Kidney capillary endothelial cell (primary cell): ENCODE data around the gene CIROP.

Experiments used
- DNase-seq: peaks from one replicate; pipeline ENCODE4 v3.0.0-alpha.2; 2018; ENCODE audit warnings: low spot score

CIROP gene

GRCh38 chr14:23104591-23105347, at the start of gene CIROP:
CIROP (minus strand) TSS chr14:23104989; CDS start chr14:23104920, 69 bp downstream.
- no peak for DNase-seq

GRCh38 chr14:23153851-23154796, 49.3 kb upstream of the CIROP start:
- no peak for DNase-seq

GRCh38 chr14:23151342-23151741, 46.6 kb upstream of the CIROP start:
- DNase-seq, result no peak

- DNase-seq, result no peak
Measured at GRCh38 chr14:23149745-23150144, 45.0 kb upstream of the CIROP start.

GRCh38 chr14:23148591-23149249, 43.9 kb upstream of the CIROP start:
- no peak for DNase-seq

GRCh38 chr14:23147676-23148075, 42.9 kb upstream of the CIROP start:
- DNase-seq, result no peak

GRCh38 chr14:23146980-23147379, 42.2 kb upstream of the CIROP start:
- no peak for DNase-seq

- no peak for DNase-seq
Measured at GRCh38 chr14:23146351-23146910, 41.6 kb upstream of the CIROP start.

GRCh38 chr14:23145794-23146350, 41.1 kb upstream of the CIROP start:
- DNase-seq, result no peak

- DNase-seq, result no peak
Measured at GRCh38 chr14:23143911-23144310, 39.1 kb upstream of the CIROP start.

- no peak for DNase-seq
Measured at GRCh38 chr14:23142826-23143225, 38.0 kb upstream of the CIROP start.

- no peak for DNase-seq
Measured at GRCh38 chr14:23141706-23142444, 37.1 kb upstream of the CIROP start.

- DNase-seq, result no peak
Measured at GRCh38 chr14:23140371-23140770, 35.6 kb upstream of the CIROP start.

GRCh38 chr14:23139874-23140273, 35.1 kb upstream of the CIROP start:
- DNase-seq, result no peak

- no peak for DNase-seq
Measured at GRCh38 chr14:23137813-23138535, 33.2 kb upstream of the CIROP start.

GRCh38 chr14:23137192-23137812, 32.5 kb upstream of the CIROP start:
- no peak for DNase-seq

GRCh38 chr14:23136566-23137133, 31.9 kb upstream of the CIROP start:
- no peak for DNase-seq

- DNase-seq, result no peak
Measured at GRCh38 chr14:23132970-23133369, 28.2 kb upstream of the CIROP start.

- no peak for DNase-seq
Measured at GRCh38 chr14:23131482-23131881, 26.7 kb upstream of the CIROP start.

GRCh38 chr14:23130871-23131270, 26.1 kb upstream of the CIROP start:
- DNase-seq, result no peak
